GM18873 (cell line): ENCODE measurements around the gene MAP7D3.
"Not testable (repeated sequence)": the region's sequence is repeated elsewhere in the genome, so short reads cannot be mapped to it uniquely, and the experiment has no call there.

Experiments used
- ATAC-seq: cut with Tn5 transposase; IDR thresholded peaks from one replicate; pipeline ENCODE4 v1.9.1; 2021; ENCODE audit warnings: mild to moderate bottlenecking, moderate library complexity, moderate number of reproducible peaks; ENCODE audit not compliant: unreplicated experiment, low FRiP score

MAP7D3 gene

DNA sequence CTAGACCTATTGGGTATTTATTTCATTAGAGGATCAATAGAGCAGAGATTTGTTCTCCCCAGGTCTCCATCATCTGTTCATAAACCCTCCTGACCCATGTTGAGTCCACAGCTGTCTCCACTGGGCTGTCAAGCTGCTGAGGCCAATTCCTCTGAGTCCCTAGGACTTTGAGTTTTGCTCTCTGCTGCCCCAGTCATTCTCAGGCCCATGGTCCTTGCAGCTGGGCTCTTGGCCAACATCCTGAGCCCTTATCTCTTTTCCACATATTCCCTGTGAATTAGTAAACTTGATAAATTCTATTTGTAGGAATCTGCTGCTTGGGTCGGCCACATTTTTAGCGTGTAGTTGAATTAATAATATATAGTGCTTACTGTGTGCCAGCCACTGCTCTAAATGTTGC, 62.0 kb downstream of the MAP7D3 start:
- ATAC-seq, result no peak

- ATAC-seq, result no peak
These were observed 65.2 kb downstream of the MAP7D3 start for GRCh38 chrX:136186023-136186413.

- ATAC-seq, result no peak
These were observed 65.7 kb downstream of the MAP7D3 start for GRCh38 chrX:136185401-136186022.

DNA sequence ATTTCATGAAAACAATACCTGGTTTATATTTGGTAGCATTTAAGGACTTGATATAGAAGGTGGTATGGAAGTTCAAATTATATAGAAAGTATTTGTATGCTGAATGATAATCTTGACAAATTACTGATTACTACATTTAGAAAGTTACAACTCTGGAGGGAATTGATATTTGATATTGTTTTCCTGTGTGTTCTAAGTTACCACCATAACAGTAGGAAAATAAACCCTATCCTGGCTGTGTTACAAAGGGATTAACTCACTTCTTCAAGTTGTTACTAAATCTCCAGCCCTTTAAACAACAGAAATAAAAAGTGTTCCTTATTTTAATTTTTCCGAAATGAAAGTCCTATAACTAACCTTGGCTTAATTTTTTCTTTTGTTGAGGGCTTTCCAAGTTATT, 67.3 kb downstream of the MAP7D3 start:
- no peak for ATAC-seq

GRCh38 chrX:136183172-136183571, 68.0 kb downstream of the MAP7D3 start:
- ATAC-seq, result no peak

GRCh38 chrX:136182414-136182813, 68.8 kb downstream of the MAP7D3 start:
- no peak for ATAC-seq

DNA sequence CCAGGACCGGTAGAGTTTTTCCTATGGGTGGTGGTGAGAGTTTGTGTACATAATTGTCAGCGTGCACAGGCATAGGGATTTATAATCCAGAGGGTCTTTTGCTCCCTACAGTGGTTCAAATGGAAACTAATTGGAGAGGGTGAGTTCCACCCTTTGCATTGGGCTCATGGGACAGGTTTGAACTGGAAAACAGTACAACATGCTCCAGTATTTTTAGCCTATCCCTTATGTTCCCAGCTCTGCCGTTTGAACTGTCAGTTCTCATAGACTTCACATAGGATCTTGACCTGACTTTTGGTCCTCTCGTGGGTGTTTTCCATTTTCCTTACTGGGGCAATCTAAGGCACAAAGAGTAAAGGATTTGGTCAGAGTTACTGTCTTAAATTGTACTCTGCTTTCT, 72.1 kb downstream of the MAP7D3 start:
- no peak for ATAC-seq

- ATAC-seq, result no peak
These were observed 74.8 kb downstream of the MAP7D3 start for GRCh38 chrX:136176399-136176825.

- no peak for ATAC-seq
These were observed 79.8 kb downstream of the MAP7D3 start for GRCh38 chrX:136171420-136171819.

GRCh38 chrX:136170139-136170800, 80.9 kb downstream of the MAP7D3 start:
- no peak for ATAC-seq

DNA sequence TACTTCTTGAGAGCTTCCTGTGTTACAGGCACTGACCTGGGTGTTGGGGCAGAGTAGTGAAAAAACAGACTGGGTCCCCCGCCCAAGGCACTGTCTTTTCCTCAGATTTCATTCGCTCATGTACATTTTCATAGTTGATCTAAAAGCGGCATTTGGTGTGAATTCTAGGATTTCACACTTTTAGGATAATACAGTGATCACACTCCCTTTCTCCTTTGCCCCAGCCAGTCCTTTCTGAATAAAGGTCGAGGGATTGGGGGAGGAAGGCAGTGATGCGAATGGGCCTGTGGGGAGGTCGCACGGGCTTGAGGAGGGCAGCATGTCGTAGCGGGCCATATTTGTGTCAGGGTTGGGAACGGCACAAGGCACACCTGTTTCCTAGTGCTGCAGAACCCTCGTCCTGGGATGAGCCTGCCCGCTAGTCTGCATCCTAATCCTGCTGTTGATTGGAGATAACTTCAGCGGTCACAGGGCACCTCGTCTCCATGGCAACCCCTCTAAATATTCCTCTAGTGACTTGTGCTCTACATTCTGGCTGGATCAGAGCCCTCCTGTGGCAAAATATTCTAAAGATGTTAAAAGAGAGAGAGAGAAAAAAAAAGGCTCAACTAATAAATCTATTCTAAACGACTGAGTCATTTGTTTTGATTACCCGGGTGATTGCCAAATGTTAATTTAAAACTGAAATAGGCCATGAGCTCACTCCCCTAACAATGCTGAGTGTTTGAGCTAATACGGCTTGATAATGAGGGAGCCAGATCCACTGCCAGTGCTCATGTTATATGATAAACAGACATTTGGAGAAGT, 82.1 kb downstream of the MAP7D3 start:
- ATAC-seq, result no peak

DNA sequence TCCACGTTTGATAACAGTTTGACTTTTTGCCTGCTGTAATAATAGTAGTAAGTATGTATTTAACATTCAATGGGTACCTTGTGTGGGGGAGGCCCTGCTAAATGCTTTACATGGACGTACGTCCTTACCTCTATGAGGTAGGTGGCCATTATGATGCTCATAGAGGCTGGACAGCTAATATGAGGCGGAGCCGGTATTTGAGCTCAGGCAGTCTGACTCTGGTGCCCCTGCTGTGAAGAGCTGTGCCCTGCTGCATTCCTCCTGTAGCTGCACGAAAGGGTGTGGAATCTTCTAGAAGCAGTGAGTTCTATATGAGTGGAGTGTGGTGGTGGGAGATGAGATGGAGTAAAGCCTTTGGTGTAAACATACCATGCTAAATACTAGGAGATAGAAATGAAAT, 83.2 kb downstream of the MAP7D3 start:
- ATAC-seq, result not testable (repeated sequence)

GRCh38 chrX:136166221-136166855, 84.9 kb downstream of the MAP7D3 start:
- ATAC-seq, result no peak

- no peak for ATAC-seq
These were observed 85.8 kb downstream of the MAP7D3 start for GRCh38 chrX:136165406-136165805.

GRCh38 chrX:136163689-136164088, 87.5 kb downstream of the MAP7D3 start:
- no peak for ATAC-seq
